Fibroblast of mammary gland (primary cell): ENCODE results near the gene PBX1.

ENCODE experiments used
- DNase-seq: peaks from one replicate; pipeline ENCODE4 v3.0.0-alpha.2; 2010; ENCODE audit warnings: low read depth
- H3K4me3 ChIP-seq: 2 replicates; pipeline ENCODE4 v1.5.1; 2011; ENCODE audit warnings: low read depth, mild to moderate bottlenecking, low read length, moderate library complexity; ENCODE audit not compliant: control insufficient read depth
- CTCF ChIP-seq: conservative IDR thresholded peaks from 2 replicates; pipeline ENCODE4 v1.5.1; 2011; ENCODE audit warnings: low read depth, low read length, inconsistent platforms; ENCODE audit not compliant: control insufficient read depth, insufficient read depth

PBX1 gene

GRCh38 chr1:164638492-164639202 lies 79.7 kb downstream of the PBX1 start:
- TF ChIP-seq CTCF, result no peak
- H3K4me3 ChIP-seq, result no peak overlapping the region
- DNase-seq, result no peak

GRCh38 chr1:164640686-164641352 lies 81.8 kb downstream of the PBX1 start:
- H3K4me3 ChIP-seq, result no peak overlapping the region
- no peak for TF ChIP-seq CTCF
- no peak for DNase-seq

GRCh38 chr1:164641353-164641730 lies 82.4 kb downstream of the PBX1 start:
- TF ChIP-seq CTCF, result no peak
- no peak overlapping the region for H3K4me3 ChIP-seq

GRCh38 chr1:164643018-164643417 lies 84.0 kb downstream of the PBX1 start:
- no peak for DNase-seq
- TF ChIP-seq CTCF, result no peak
- no peak overlapping the region for H3K4me3 ChIP-seq

More at GRCh38 chr1:164641353-164641730, 82.4 kb downstream of the PBX1 start:
- peak; percentile 57 for DNase-seq

- H3K4me3 ChIP-seq, result no peak overlapping the region
- TF ChIP-seq CTCF, result no peak
- no peak for DNase-seq
These were observed 85.3 kb downstream of the PBX1 start for GRCh38 chr1:164644268-164644667.

- H3K4me3 ChIP-seq, result no peak overlapping the region
- no peak for TF ChIP-seq CTCF
- DNase-seq, result peak; percentile 74
These were observed 86.0 kb downstream of the PBX1 start for GRCh38 chr1:164644774-164645644.
